ENCODE data around the gene DCTN5. TPM values are rescaled to one million over a fixed set of nuclear protein-coding genes. Genes with fewer than 3 reads are reported as not detected.

DCTN5 gene
- total and polyA plus RNA-seq, 2 donors (not counting 1 experiment from before 2014, with no cell fraction given) = 39.6 to 96.7 TPM

GRCh38 chr16:23683487-23683886 lies 42.2 kb downstream of the DCTN5 start:
- no peak overlapping the region for H2AFZ ChIP-seq (ENCODE audit: low read length)

GRCh38 chr16:23687034-23687808 lies 46.0 kb downstream of the DCTN5 start:
- no peak overlapping the region for H2AFZ ChIP-seq (ENCODE audit: low read length)
- DNase-seq (ENCODE audit: low read depth in 2 of 2) = no peak

More at GRCh38 chr16:23683487-23683886, 42.2 kb downstream of the DCTN5 start:
- Histone ChIP-seq H4K20me1 (ENCODE audit: control insufficient read depth, extremely low read depth, insufficient read depth, low read length) (no peaks in the 10 kb centered on the region), H3K4me1 (ENCODE audit: control insufficient read depth, extremely low read depth, insufficient read depth, low read length) (peaks cover 17% of the 10 kb centered on the region), H3K27me3 (ENCODE audit: control insufficient read depth, insufficient read depth, low read length) (no peaks in the 10 kb centered on the region), H3K79me2 (ENCODE audit: control insufficient read depth, insufficient read depth, low read length) (peaks cover 54% of the 10 kb centered on the region), H3K4me2 (ENCODE audit: extremely low read depth, insufficient read depth, low read length) (no peak overlapping the region), H3K9me3 (ENCODE audit: control insufficient read depth, insufficient read depth, low read depth, low read length) (no peaks in the 10 kb centered on the region), H3K9ac (ENCODE audit: insufficient read depth, low read length) (no peak overlapping the region), H3K4me3 (replicated peaks in 1 of 4; ENCODE audit: control extremely low read depth in 1 of 4, insufficient read depth in 1 of 4, low read depth in 3 of 4, low read length in 4 of 4) (no peak overlapping the region), H3K36me3 (ENCODE audit: control insufficient read depth, insufficient read depth, low read length) (peaks cover 21% of the 10 kb centered on the region), H3K27ac (ENCODE audit: insufficient read depth, low read length) (no peak overlapping the region)
- no peak for DNase-seq (ENCODE audit: low read depth in 2 of 2)
- TF ChIP-seq CTCF (conservative IDR thresholded peaks at IDR 0.05 in 1 of 2, IDR thresholded peaks at IDR 0.05 in 1 of 2; ENCODE audit: low read depth in 1 of 2, low read length in 2 of 2) (no peak), EZH2 (IDR thresholded peaks at IDR 0.05; ENCODE audit: low read length, missing control alignments) (no peak)

More at GRCh38 chr16:23687034-23687808, 46.0 kb downstream of the DCTN5 start:
- Histone ChIP-seq H3K79me2 (ENCODE audit: control insufficient read depth, insufficient read depth, low read length) (peaks cover 18% of the 10 kb centered on the region), H3K4me3 (replicated peaks in 1 of 4; ENCODE audit: control extremely low read depth in 1 of 4, insufficient read depth in 1 of 4, low read depth in 3 of 4, low read length in 4 of 4) (no peak overlapping the region), H3K9ac (ENCODE audit: insufficient read depth, low read length) (no peak overlapping the region), H3K4me2 (ENCODE audit: extremely low read depth, insufficient read depth, low read length) (no peak overlapping the region), H3K4me1 (ENCODE audit: control insufficient read depth, extremely low read depth, insufficient read depth, low read length) (no peaks in the 10 kb centered on the region), H3K36me3 (ENCODE audit: control insufficient read depth, insufficient read depth, low read length) (peaks cover 32% of the 10 kb centered on the region), H4K20me1 (ENCODE audit: control insufficient read depth, extremely low read depth, insufficient read depth, low read length) (no peaks in the 10 kb centered on the region), H3K27ac (ENCODE audit: insufficient read depth, low read length) (no peak overlapping the region), H3K27me3 (ENCODE audit: control insufficient read depth, insufficient read depth, low read length) (no peaks in the 10 kb centered on the region), H3K9me3 (ENCODE audit: control insufficient read depth, insufficient read depth, low read depth, low read length) (no peaks in the 10 kb centered on the region)
- TF ChIP-seq CTCF (conservative IDR thresholded peaks at IDR 0.05 in 1 of 2, IDR thresholded peaks at IDR 0.05 in 1 of 2; ENCODE audit: low read depth in 1 of 2, low read length in 2 of 2) = no peak
